Urinary bladder (tissue), 4 donors: ENCODE results near the gene NOS1. TPM values are rescaled to one million over a fixed set of nuclear protein-coding genes. Genes with fewer than 3 reads are reported as not detected.

Experiments
- DNase-seq: peaks from one replicate; pipeline ENCODE4 v3.0.0-alpha.2; 2015; ENCODE audit errors: extremely low spot score
- H3K27ac ChIP-seq: one replicate; pipeline ENCODE4 v1.5.1; 2013; ENCODE audit warnings: low read depth, mild to moderate bottlenecking, moderate library complexity
- H3K36me3 ChIP-seq: one replicate; pipeline ENCODE4 v1.6.1; 2013; ENCODE audit warnings: mild to moderate bottlenecking, moderate library complexity; ENCODE audit not compliant: insufficient read depth
- H3K4me1 ChIP-seq: one replicate; pipeline ENCODE4 v1.6.1; 2013; ENCODE audit warnings: mild to moderate bottlenecking, moderate library complexity; ENCODE audit not compliant: insufficient read depth
- H3K4me3 ChIP-seq: one replicate; pipeline ENCODE4 v1.5.1; 2013; ENCODE audit warnings: low read depth, low read length
- WGBS: extraction: QIAGEN DNeasy Blood & Tissue Kit; methylation state at CpG from one replicate; pipeline ENCODE4 v1.1.7; 2013; 5-methylcytosine and 5-hydroxymethylcytosine counted together
- polyA plus RNA-seq: library from polyadenylated mRNA; stranded (reverse); fragments of 200-250 nt; gene quantifications from one replicate; pipeline ENCODE4 v1.2.3, GENCODE V29; 2013
- total RNA-seq: library from RNA; depleted of rRNA; stranded (reverse); fragments of >200 nt; gene quantifications from one replicate; pipeline ENCODE4 v1.2.3, GENCODE V29; 2014
- donor health status: healthy with polysubstance abuse.
- donor health status: healthy.

The NOS1 gene
- total and polyA plus RNA-seq, 2 donors = 0.60 to 1.7 TPM

DNA sequence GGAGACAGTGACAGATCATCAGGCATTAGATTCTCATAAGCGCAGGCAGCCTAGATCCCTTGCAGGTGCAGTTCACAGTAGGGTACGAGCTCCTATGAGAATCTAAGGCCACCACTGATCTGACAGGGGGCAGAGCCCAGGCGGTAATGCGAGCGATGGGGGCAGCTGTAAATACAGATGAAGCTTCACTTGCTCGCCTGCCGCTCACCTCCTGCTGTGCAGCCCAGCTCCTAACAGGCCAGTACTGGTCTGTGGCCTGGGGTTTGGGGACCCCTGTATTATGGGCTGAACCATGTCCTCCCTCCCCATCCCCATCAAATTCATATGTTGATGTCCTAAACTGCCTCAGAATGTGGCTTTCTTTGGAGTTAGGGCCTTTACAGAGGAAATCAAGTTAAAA is 63.2 kb downstream of the NOS1 start:
- Histone ChIP-seq H3K4me1 (no peaks in the 10 kb centered on the region), H3K4me3 (no peak overlapping the region), H3K36me3 (no peaks in the 10 kb centered on the region), H3K27ac (no peak overlapping the region)
- 88% methylated on average over 7 of the region's 7 CpGs for WGBS
- DNase-seq = no peak

DNA sequence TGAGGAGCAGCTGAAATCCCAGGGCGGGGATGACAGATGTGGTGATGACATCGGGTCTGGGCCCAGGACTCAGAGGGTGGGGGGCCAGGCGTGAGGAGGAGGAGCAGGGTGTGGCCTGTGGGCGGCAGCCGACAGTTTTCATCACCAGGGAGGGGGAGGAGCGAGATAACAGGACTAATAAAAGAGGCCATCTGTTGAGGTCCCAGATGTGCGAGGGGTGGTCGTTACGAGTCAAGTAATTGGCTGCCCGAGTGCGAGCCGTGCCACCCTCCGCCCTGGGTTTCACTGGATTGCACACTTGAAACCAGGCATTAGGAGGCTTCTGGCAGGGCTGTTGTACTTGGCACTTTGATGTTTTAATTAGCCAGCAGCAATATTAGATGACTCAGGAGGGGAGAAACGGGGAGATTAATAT is 67.2 kb downstream of the NOS1 start:
- 5% methylated on average over 14 of the region's 14 CpGs for WGBS
- no peaks in the 10 kb centered on the region for H3K36me3 ChIP-seq
- H3K4me1 ChIP-seq = no peaks in the 10 kb centered on the region
- DNase-seq = no peak
- H3K27ac ChIP-seq = no peak overlapping the region
- H3K4me3 ChIP-seq = no peak overlapping the region

DNA sequence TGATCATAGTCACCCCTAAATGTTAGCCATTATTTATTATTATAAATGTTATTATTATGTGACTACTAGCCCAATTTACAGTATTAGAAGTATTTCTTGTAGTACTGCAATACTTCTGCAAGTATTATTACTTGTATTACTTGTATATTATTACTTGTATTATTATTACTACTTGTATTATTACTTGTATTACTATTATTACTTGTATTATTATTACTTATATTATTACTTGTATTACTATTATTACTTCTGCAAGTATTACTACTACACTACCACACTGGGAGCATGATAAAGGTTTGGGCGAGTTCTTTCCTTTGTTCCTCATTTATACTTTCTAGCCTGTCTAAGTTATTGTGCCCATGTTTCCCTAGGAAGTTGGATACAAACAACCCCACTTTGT is 67.9 kb downstream of the NOS1 start:
- H3K4me3 ChIP-seq = no peak overlapping the region
- H3K36me3 ChIP-seq = no peaks in the 10 kb centered on the region
- no peaks in the 10 kb centered on the region for H3K4me1 ChIP-seq
- no peak for DNase-seq
- 59% methylated on average over 1 of the region's 1 CpG for WGBS
- no peak overlapping the region for H3K27ac ChIP-seq

DNA sequence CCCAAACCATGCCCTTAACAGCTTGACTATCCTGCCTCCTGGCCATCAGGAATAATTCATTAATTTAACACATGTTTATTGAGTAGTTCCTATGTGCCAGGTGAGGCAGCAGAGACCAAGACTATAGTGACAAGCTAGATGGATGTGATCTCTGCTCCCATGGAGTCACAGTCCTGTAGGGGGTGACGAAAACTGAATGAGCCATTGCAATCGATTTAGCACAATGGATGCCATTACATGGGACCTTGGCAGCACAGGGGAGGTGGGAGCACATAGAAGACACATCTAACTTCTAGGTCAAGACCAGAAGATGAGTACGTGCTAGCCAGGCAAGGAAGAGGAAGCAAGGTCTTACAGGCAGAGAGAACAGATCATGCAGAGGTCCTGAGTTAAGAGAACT is 68.7 kb downstream of the NOS1 start:
- no peak overlapping the region for H3K27ac ChIP-seq
- DNase-seq = no peak
- H3K36me3 ChIP-seq = no peaks in the 10 kb centered on the region
- WGBS = 84% methylated on average over 3 of the region's 3 CpGs
- no peak overlapping the region for H3K4me3 ChIP-seq
- no peaks in the 10 kb centered on the region for H3K4me1 ChIP-seq

DNA sequence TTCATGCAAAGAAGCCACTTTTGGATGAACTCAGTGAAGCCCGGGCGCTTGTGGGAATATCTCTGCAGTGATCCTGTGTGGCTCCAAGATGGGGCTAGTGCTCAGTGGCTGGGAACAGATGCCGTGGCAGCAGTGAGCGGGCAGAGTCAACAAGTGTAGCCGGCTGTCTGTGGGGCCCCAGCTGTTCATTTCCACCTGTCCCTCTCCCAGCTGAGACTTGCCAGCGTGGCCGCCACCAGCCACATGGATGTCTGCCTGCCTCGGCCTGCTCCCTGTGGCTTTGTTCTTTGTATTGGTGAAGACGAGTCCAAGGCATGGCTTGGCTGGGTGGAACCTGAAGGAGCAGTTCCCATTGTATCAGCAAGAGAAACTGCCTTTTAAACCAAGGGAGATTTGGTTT is 77.3 kb downstream of the NOS1 start:
- 71% methylated on average over 9 of the region's 9 CpGs for WGBS

DNA sequence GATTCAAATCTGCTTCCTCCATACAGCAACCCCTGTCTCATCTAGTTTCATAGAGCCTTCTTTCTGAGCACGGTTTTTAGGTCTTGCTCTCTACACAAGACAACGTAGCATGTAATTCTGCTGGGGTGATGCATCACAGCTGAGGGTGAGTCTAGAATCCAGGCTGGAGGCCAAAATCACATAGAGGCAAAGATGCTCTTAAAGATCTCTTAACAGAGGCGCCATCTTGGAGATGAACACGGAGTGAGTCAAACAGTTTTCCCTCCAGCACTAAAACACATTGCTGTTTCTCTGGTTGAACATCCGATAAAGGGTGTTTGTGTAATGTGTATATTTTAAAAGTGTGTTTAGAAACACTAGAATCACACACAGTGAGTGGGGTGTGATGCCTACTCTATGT is 78.9 kb downstream of the NOS1 start:
- 70% methylated on average over 5 of the region's 5 CpGs for WGBS
- no peak overlapping the region for H3K4me3 ChIP-seq
- DNase-seq = peak; percentile 1
- H3K27ac ChIP-seq = no peak overlapping the region
- no peaks in the 10 kb centered on the region for H3K36me3 ChIP-seq
- no peaks in the 10 kb centered on the region for H3K4me1 ChIP-seq

More for the DNA sequence above, 77.3 kb downstream of the NOS1 start:
- DNase-seq = no peak
- Histone ChIP-seq H3K4me1 (no peaks in the 10 kb centered on the region), H3K27ac (no peak overlapping the region), H3K4me3 (no peak overlapping the region), H3K36me3 (no peaks in the 10 kb centered on the region)

DNA sequence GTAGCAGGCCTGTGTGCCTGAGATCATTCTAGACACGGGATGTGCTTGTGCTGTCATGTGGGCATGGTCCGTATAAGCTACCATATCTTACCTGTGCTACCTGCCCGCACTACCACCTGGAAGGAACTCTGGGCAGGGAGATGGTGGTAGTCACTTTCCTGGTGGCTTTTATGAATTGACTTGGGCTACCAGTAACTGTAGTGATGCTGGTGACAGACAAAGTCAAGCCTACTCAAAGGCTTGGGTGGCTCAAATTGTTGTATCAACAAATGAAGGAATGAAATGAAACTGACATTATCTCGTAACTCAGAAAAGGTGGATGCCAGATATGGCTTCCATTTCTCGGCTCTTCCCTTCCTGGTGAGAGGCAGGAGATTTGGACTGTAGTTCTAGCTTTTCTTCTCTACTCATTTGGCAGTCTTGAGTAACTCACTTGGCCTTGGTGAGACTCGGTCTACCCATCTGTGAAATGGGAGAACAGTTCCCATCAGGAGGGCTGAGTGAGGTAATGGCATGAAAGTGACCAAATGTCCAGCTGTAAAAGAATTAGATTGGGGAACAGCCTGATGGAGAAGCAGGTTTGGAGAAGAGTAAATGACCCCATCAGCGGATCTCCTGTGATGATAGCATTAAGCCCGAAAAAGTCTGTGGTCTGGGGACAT is 81.3 kb downstream of the NOS1 start:
- Histone ChIP-seq H3K4me3 (no peak overlapping the region), H3K27ac (no peak overlapping the region), H3K4me1 (no peaks in the 10 kb centered on the region), H3K36me3 (no peaks in the 10 kb centered on the region)
- no peak for DNase-seq
- 78% methylated on average over 8 of the region's 8 CpGs for WGBS

DNA sequence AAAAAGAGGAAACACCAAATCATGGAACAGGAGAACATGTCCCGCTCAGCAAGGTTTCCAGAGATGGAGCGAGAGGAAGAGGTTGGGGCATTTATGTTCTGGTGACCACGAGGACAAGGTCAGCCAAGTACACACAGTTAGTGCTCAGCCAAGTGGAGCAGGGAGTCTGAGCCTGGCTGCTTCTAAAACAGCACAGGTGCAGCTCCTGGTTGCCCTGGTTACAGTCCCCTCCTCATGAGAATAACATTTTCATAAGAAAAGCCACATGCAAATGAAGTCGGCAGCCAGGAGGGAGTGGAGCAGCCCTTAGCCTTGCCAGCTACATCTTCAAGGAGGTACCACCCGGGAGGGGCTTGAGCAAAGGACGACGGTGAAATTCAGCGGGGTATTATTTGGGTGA is 81.8 kb downstream of the NOS1 start:
- WGBS = 31% methylated on average over 8 of the region's 8 CpGs
- no peaks in the 10 kb centered on the region for H3K36me3 ChIP-seq
- no peak overlapping the region for H3K4me3 ChIP-seq
- no peak for DNase-seq
- no peak overlapping the region for H3K27ac ChIP-seq
- H3K4me1 ChIP-seq = no peaks in the 10 kb centered on the region

DNA sequence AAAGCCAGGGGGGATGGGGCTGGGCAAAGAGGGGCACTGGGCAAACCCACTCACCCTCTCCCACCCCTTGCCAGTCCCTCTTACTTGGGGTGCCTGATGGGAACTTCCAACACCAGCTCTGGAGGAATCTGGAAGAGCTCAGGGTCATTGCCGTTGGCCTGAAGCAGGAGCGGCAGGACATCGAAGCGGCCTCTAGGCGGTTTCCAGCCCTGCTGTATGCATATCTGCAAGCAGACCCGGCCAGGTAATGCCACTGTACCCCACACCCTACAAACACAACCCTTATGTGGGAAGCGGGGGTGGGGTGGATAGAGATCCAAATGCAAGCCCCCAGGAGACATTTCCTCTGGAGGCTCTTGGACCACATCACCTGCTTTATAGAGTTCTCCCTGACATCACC is 83.6 kb downstream of the NOS1 start:
- Histone ChIP-seq H3K4me1 (no peaks in the 10 kb centered on the region), H3K36me3 (no peaks in the 10 kb centered on the region), H3K27ac (no peak overlapping the region), H3K4me3 (no peak overlapping the region)
- DNase-seq = no peak
- 45% methylated on average over 7 of the region's 7 CpGs for WGBS

DNA sequence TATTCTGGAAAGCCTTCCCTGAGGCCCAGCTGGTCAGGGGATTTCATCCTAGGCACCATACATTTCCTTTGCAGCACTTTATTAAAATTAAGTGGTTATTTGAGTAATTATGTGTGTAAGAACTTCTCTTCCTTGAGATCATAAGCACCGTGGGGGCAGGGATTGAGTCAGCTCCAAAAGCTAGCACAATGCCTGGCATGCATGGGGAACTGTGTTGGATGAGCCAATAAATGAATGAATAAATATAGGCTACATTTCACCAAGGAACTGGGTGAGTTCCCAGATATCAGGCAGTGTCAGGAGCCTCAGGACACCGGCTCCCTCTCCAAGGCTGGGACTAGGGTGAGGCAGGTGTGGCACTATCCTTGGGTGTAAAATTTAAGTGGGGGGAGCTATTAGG is 88.3 kb downstream of the NOS1 start:
- DNase-seq = no peak
- no peaks in the 10 kb centered on the region for H3K4me1 ChIP-seq
- 71% methylated on average over 2 of the region's 2 CpGs for WGBS
- H3K4me3 ChIP-seq = no peak overlapping the region
- no peak overlapping the region for H3K27ac ChIP-seq
- H3K36me3 ChIP-seq = no peaks in the 10 kb centered on the region

DNA sequence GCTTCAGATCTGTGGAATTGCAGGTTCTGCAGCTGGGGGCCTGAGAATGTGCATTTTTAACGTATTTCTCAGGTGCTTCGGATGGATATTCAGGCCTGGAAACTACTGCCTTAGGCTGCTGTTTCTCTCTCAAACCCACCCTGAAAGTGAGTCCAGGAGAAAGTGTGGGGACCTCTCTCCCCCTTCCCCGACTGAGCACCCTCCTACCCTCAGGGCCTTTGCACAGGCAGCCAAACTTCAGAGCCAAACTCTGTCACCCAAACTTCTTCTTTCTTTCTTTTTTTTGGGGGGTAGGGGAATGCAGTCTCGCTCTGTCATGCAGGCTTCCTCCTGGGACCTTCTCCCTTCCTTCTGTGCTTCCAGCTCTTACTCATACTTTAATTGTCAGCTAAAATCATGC is 88.7 kb downstream of the NOS1 start:
- H3K36me3 ChIP-seq = no peaks in the 10 kb centered on the region
- DNase-seq = no peak
- no peak overlapping the region for H3K4me3 ChIP-seq
- no peaks in the 10 kb centered on the region for H3K4me1 ChIP-seq
- 83% methylated on average over 4 of the region's 4 CpGs for WGBS
- no peak overlapping the region for H3K27ac ChIP-seq

DNA sequence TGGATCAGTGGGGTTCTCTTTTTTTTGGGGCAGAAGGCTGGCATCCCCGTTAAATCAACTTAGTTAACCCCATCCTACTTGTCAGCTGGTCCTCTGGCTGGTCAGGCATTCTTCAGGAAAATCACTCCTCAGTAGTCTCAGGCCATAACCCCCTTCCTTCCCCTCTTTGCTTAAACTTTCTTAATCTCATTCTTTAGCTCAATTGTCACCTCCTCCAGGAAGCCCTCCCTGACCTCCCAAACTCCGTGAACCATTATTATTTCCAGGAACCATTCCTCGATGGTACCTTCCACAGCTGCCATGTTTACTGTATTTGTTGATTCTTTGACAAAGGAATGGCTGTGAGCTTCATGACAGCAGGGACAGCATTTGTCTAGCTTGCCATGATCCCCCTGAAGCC is 98.7 kb downstream of the NOS1 start:
- H3K27ac ChIP-seq = no peak overlapping the region
- no peak overlapping the region for H3K4me3 ChIP-seq
- DNase-seq = no peak
- no peaks in the 10 kb centered on the region for H3K4me1 ChIP-seq
- H3K36me3 ChIP-seq = no peaks in the 10 kb centered on the region
- 71% methylated on average over 3 of the region's 3 CpGs for WGBS

DNA sequence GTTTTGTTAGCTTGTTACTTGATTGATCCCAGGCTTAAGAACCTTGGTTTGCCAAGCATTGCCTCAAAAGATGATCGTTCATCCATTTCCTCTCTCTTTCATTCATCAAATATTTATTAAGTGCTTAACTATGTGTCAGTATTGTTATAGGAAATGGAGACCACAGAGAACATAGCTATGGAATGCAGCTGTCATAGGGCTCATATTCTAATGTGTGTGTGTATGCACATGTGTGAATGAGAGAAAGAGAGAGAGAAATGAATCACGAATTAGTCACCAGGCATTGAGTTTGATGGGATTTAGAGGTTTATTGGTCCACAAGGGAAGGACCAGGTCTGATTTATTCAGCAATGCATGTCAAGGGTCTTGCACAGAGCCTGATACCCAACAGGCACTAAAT is 100.2 kb downstream of the NOS1 start:
- Histone ChIP-seq H3K4me3 (no peak overlapping the region), H3K36me3 (no peaks in the 10 kb centered on the region), H3K4me1 (no peaks in the 10 kb centered on the region), H3K27ac (no peak overlapping the region)
- WGBS = 74% methylated on average over 2 of the region's 2 CpGs
- no peak for DNase-seq

DNA sequence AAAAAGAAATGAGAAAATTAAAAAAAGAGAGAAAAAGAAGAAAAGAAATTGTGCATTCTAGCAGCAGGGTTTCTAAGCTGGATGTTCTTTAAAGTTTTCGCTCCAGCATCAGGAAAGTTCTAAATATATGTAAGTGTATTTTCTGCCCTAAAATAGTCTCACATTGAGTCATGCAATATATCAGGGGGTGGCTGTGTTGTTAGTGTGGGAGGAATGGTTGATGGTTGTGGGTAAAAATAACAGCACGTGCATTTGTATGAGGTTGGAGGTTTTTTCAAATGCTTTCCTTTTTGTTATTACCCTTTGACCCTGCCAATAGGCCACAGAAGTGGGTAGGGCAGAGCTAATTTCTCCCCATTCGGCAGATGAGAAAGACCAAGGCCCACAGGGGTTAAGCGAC is 106.0 kb downstream of the NOS1 start:
- 81% methylated on average over 4 of the region's 4 CpGs for WGBS
- no peak for DNase-seq
- Histone ChIP-seq H3K27ac (no peak overlapping the region), H3K36me3 (no peaks in the 10 kb centered on the region), H3K4me1 (no peaks in the 10 kb centered on the region), H3K4me3 (no peak overlapping the region)

DNA sequence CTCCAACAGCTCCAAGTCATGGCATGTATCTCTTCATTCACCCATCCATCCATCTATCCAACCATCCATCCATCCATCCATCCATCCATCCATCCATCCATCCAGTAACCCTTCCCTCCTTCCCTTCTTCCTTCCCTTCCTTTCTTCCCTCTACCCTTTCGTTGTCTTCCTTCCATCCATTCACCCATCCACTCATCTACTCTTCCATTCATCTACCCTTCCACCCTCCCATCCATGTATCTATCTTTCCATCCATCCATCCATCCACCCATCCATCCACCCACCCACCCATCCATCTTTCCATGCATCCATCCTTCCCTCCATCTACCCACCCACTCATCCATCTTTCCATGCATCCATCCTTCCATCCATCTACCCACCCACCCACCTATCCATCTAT is 117.9 kb downstream of the NOS1 start:
- Histone ChIP-seq H3K27ac (no peak overlapping the region), H3K36me3 (no peaks in the 10 kb centered on the region), H3K4me1 (no peaks in the 10 kb centered on the region), H3K4me3 (no peak overlapping the region)
- 86% methylated on average over 1 of the region's 1 CpG for WGBS
- no peak for DNase-seq
